Epithelial cell of prostate (primary cell): ENCODE results near the gene CARTPT.

Experiments used
- DNase-seq: peaks from one replicate; pipeline ENCODE4 v3.0.0-alpha.2; 2011; ENCODE audit warnings: low read depth, low spot score
- H3K27ac ChIP-seq: fragments of 450-650 bp; 2 replicates; pipeline ENCODE4 v1.5.1; 2017; ENCODE audit warnings: mild to moderate bottlenecking

The CARTPT gene

GRCh38 chr5:71719063-71719964, at the start of gene CARTPT:
TSS of gene CARTPT (plus strand) at chr5:71719275. CDS start at chr5:71719294, 19 bp downstream.
- no peak for DNase-seq

GRCh38 chr5:71677977-71678376, 41.1 kb upstream of the CARTPT start:
- DNase-seq: no peak
- no peak overlapping the region for H3K27ac ChIP-seq

More at GRCh38 chr5:71719063-71719964, at the start of gene CARTPT:
- H3K27ac ChIP-seq: no peak within 1 kb of the TSS

- H3K27ac ChIP-seq: no peak overlapping the region
- no peak for DNase-seq
These were observed 39.4 kb upstream of the CARTPT start for GRCh38 chr5:71679714-71680113.

- H3K27ac ChIP-seq: no peak overlapping the region
- no peak for DNase-seq
These were observed 38.6 kb upstream of the CARTPT start for GRCh38 chr5:71680510-71680909.

GRCh38 chr5:71681296-71681695, 37.8 kb upstream of the CARTPT start:
- DNase-seq: no peak
- no peak overlapping the region for H3K27ac ChIP-seq

GRCh38 chr5:71684309-71684708, 34.8 kb upstream of the CARTPT start:
- H3K27ac ChIP-seq: no peak overlapping the region
- no peak for DNase-seq

- no peak for DNase-seq
- no peak overlapping the region for H3K27ac ChIP-seq
These were observed 25.1 kb upstream of the CARTPT start for GRCh38 chr5:71693828-71694427.

GRCh38 chr5:71695071-71695470, 24.0 kb upstream of the CARTPT start:
- no peak overlapping the region for H3K27ac ChIP-seq
- no peak for DNase-seq

- DNase-seq: no peak
These were observed 23.5 kb upstream of the CARTPT start for GRCh38 chr5:71695595-71695994.

GRCh38 chr5:71697967-71698366, 21.1 kb upstream of the CARTPT start:
- DNase-seq: no peak

More at GRCh38 chr5:71695595-71695994, 23.5 kb upstream of the CARTPT start:
- no peak overlapping the region for H3K27ac ChIP-seq

GRCh38 chr5:71699233-71699632, 19.8 kb upstream of the CARTPT start:
- DNase-seq: peak; percentile 27
- H3K27ac ChIP-seq: no peak overlapping the region

More at GRCh38 chr5:71697967-71698366, 21.1 kb upstream of the CARTPT start:
- no peak overlapping the region for H3K27ac ChIP-seq

- no peak overlapping the region for H3K27ac ChIP-seq
- no peak for DNase-seq
These were observed 19.3 kb upstream of the CARTPT start for GRCh38 chr5:71699751-71700150.

- DNase-seq: no peak
These were observed 18.3 kb upstream of the CARTPT start for GRCh38 chr5:71700803-71701202.

GRCh38 chr5:71701407-71701806, 17.7 kb upstream of the CARTPT start:
- no peak overlapping the region for H3K27ac ChIP-seq
- DNase-seq: no peak

More at GRCh38 chr5:71700803-71701202, 18.3 kb upstream of the CARTPT start:
- no peak overlapping the region for H3K27ac ChIP-seq

GRCh38 chr5:71703941-71704340, 15.1 kb upstream of the CARTPT start:
- no peak for DNase-seq
- no peak overlapping the region for H3K27ac ChIP-seq

- no peak for DNase-seq
- no peak overlapping the region for H3K27ac ChIP-seq
These were observed 13.7 kb upstream of the CARTPT start for GRCh38 chr5:71705421-71705820.

- no peak for DNase-seq
- no peak overlapping the region for H3K27ac ChIP-seq
These were observed 12.2 kb upstream of the CARTPT start for GRCh38 chr5:71706906-71707305.

GRCh38 chr5:71711610-71712009, 7.5 kb upstream of the CARTPT start:
- no peak for DNase-seq
- no peak overlapping the region for H3K27ac ChIP-seq

GRCh38 chr5:71714911-71715310, 4.2 kb upstream of the CARTPT start:
- no peak for DNase-seq
- H3K27ac ChIP-seq: no peak overlapping the region

- DNase-seq: no peak
- no peak overlapping the region for H3K27ac ChIP-seq
These were observed 8.9 kb downstream of the CARTPT start for GRCh38 chr5:71727978-71728377.

GRCh38 chr5:71731015-71731414, 11.9 kb downstream of the CARTPT start:
- DNase-seq: no peak
- H3K27ac ChIP-seq: no peak overlapping the region
